Endodermal cell (in vitro differentiated cells): ENCODE results near the gene SLC35B2. TPM values are rescaled to one million over a fixed set of nuclear protein-coding genes. Genes with fewer than 3 reads are reported as not detected.
A peak's percentile ranks its signal among the peaks of the same experiment; 100 is the strongest.

ENCODE experiments used
- DNase-seq: peaks from one replicate; pipeline ENCODE4 v3.0.0-alpha.2; 2017
- H3K27ac ChIP-seq: 2 replicates; pipeline ENCODE4 v1.5.1; 2013; ENCODE audit warnings: mild to moderate bottlenecking, low read depth, low read length, moderate library complexity
- H3K27me3 ChIP-seq: 2 replicates; pipeline ENCODE4 v1.6.1; 2013; ENCODE audit warnings: mild to moderate bottlenecking, low read length, moderate library complexity; ENCODE audit not compliant: insufficient read depth, control insufficient read depth, poor library complexity, severe bottlenecking
- H3K36me3 ChIP-seq: 2 replicates; pipeline ENCODE4 v1.7.0; 2013; ENCODE audit warnings: mild to moderate bottlenecking, low read length, moderate library complexity; ENCODE audit not compliant: control insufficient read depth, insufficient read depth
- H3K4me1 ChIP-seq: one replicate; pipeline ENCODE4 v1.7.0; 2013; ENCODE audit warnings: low read length; ENCODE audit not compliant: control insufficient read depth, insufficient read depth
- H3K4me3 ChIP-seq: 2 replicates; pipeline ENCODE4 v1.5.1; 2013; ENCODE audit warnings: mild to moderate bottlenecking, low read length, moderate library complexity
- H3K9ac ChIP-seq: 2 replicates; pipeline ENCODE4 v1.6.1; 2013; ENCODE audit warnings: mild to moderate bottlenecking, low read length, moderate library complexity; ENCODE audit not compliant: poor library complexity, severe bottlenecking; ENCODE audit errors: extremely low read depth
- H3K9me3 ChIP-seq: 2 replicates; pipeline ENCODE4 v1.6.1; 2013; ENCODE audit warnings: mild to moderate bottlenecking, low read length, moderate library complexity; ENCODE audit not compliant: control insufficient read depth
- H3K27ac Mint-ChIP-seq: 2 replicates; pipeline ENCODE4 v1.8.0; 2020; ENCODE audit warnings: mixed read lengths
- H3K27me3 Mint-ChIP-seq: 2 replicates; pipeline ENCODE4 v1.8.0; 2021; ENCODE audit warnings: mild to moderate bottlenecking, mixed read lengths; ENCODE audit not compliant: insufficient read depth
- H3K36me3 Mint-ChIP-seq: 2 replicates; pipeline ENCODE4 v1.8.0; 2020; ENCODE audit warnings: low read depth, mixed read lengths
- H3K4me1 Mint-ChIP-seq: 2 replicates; pipeline ENCODE4 v1.8.0; 2020; ENCODE audit warnings: mixed read lengths
- H3K4me3 Mint-ChIP-seq: 2 replicates; pipeline ENCODE4 v1.8.0; 2020; ENCODE audit warnings: mild to moderate bottlenecking, moderate library complexity, mixed read lengths
- H3K9me3 Mint-ChIP-seq: 2 replicates; pipeline ENCODE4 v1.8.0; 2020; ENCODE audit warnings: mild to moderate bottlenecking, mixed read lengths
- CTCF ChIP-seq: fragments of 200-600 bp; sonication (generic); conservative IDR thresholded peaks from 2 replicates; pipeline ENCODE4 v1.5.0; 2021; ENCODE audit warnings: antibody characterized with exemption, mild to moderate bottlenecking
- WGBS, 2 experiments: methylation state at CpG; one replicate each; pipeline versions ENCODE4 v1.1.5 to v1.1.7; 2013; ENCODE audit warnings: missing lambda C conversion rate in 2 of 2, mixed read lengths in 1 of 2; ENCODE audit not compliant: insufficient coverage in 1 of 2, insufficient read length in 1 of 2; 5-methylcytosine and 5-hydroxymethylcytosine counted together
- total RNA-seq, 2 donors: library from RNA; stranded (reverse); fragmentation: NEBNext Ultra II Directional in 1 of 2; extraction: Animal tissue kit (Norgen Biotek cat#: 25700) in 1 of 2; gene quantifications; 2 replicates in 1 of 2; 3 replicates in 1 of 2; pipeline ENCODE4 v1.2.1, GENCODE V29; 2021

The SLC35B2 gene
- total RNA-seq, 2 donors from 2014 or later, result 52.5 to 54.3 TPM

- WGBS, 2 experiments, result 89 to 100% methylated on average over 2 to 3 of the region's 3 CpGs
- H3K36me3 ChIP-seq, result no peaks in the 10 kb centered on the region
- H3K27ac ChIP-seq, result no peak overlapping the region
- H3K9ac ChIP-seq, result no peak overlapping the region
- H3K27me3 Mint-ChIP-seq, result peaks cover 56% of the 10 kb centered on the region
- no peaks in the 10 kb centered on the region for H3K9me3 Mint-ChIP-seq
- H3K36me3 Mint-ChIP-seq, result no peaks in the 10 kb centered on the region
- peaks cover 25% of the 10 kb centered on the region for H3K27me3 ChIP-seq
- peaks cover 22% of the 10 kb centered on the region for H3K4me1 Mint-ChIP-seq
- H3K9me3 ChIP-seq, result no peaks in the 10 kb centered on the region
- peaks cover 5% of the 10 kb centered on the region for H3K4me1 ChIP-seq
- TF ChIP-seq CTCF, result no peak
- H3K27ac Mint-ChIP-seq, result no peak overlapping the region
- DNase-seq, result no peak
- peak overlapping the region; percentile 64 for H3K4me3 Mint-ChIP-seq
- H3K4me3 ChIP-seq, result no peak overlapping the region
Observed at GRCh38 chr6:44266347-44266746, 9.0 kb upstream of the SLC35B2 start.

GRCh38 chr6:44265722-44266233 is 8.4 kb upstream of the SLC35B2 start:
- H3K4me3 Mint-ChIP-seq, result peak overlapping the region; percentile 64
- DNase-seq, result no peak
- WGBS, 2 experiments, result 75 to 76% methylated on average over 15 to 17 of the region's 17 CpGs
- H3K36me3 Mint-ChIP-seq, result no peaks in the 10 kb centered on the region
- no peaks in the 10 kb centered on the region for H3K9me3 Mint-ChIP-seq
- peaks cover 51% of the 10 kb centered on the region for H3K27me3 Mint-ChIP-seq
- Histone ChIP-seq H3K9ac (no peak overlapping the region), H3K36me3 (no peaks in the 10 kb centered on the region), H3K9me3 (no peaks in the 10 kb centered on the region), H3K4me3 (no peak overlapping the region), H3K4me1 (peaks cover 5% of the 10 kb centered on the region), H3K27me3 (peaks cover 21% of the 10 kb centered on the region), H3K27ac (no peak overlapping the region)
- no peak overlapping the region for H3K27ac Mint-ChIP-seq
- no peak for TF ChIP-seq CTCF
- peaks cover 22% of the 10 kb centered on the region for H3K4me1 Mint-ChIP-seq

GRCh38 chr6:44265007-44265721 is 7.8 kb upstream of the SLC35B2 start, which contains the start of gene NFKBIE:
Gene NFKBIE (minus strand): TSS chr6:44265551. CDS start chr6:44265346, 205 bp downstream.
- Histone ChIP-seq H3K4me1 (peaks cover 5% of the 10 kb centered on the region), H3K9ac (peak within 1 kb of the TSS; percentile 4), H3K36me3 (no peaks in the 10 kb centered on the region), H3K4me3 (peak within 1 kb of the TSS; percentile 82), H3K9me3 (no peaks in the 10 kb centered on the region), H3K27ac (no peak within 1 kb of the TSS), H3K27me3 (peaks cover 21% of the 10 kb centered on the region)
- Mint-ChIP-seq H3K9me3 (no peaks in the 10 kb centered on the region), H3K27me3 (peaks cover 51% of the 10 kb centered on the region), H3K36me3 (no peaks in the 10 kb centered on the region), H3K4me3 (peak within 1 kb of the TSS; percentile 64), H3K4me1 (peaks cover 22% of the 10 kb centered on the region), H3K27ac (peak within 1 kb of the TSS; percentile 56)
- 0% methylated on average over 44 to 72 of the region's 72 CpGs for WGBS, 2 experiments
- peak; percentile 98 for DNase-seq
- peak; percentile 29 for TF ChIP-seq CTCF
